ENCODE measurements around the gene PPM1F.

The PPM1F gene

GRCh38 chr22:21961886-21962654 lies 9.4 kb upstream of the PPM1F start:
- peaks cover 68% of the 10 kb centered on the region for H3K36me3 ChIP-seq
- H3K4me3 ChIP-seq (ENCODE audit: low read depth, low read length), result no peak overlapping the region
- no peak for DNase-seq
- no peak overlapping the region for H3K27ac ChIP-seq
- H3K9me3 ChIP-seq (ENCODE audit: severe bottlenecking), result no peaks in the 10 kb centered on the region
- H3K27me3 ChIP-seq (ENCODE audit: insufficient read depth, low read depth, severe bottlenecking), result no peaks in the 10 kb centered on the region
- TF ChIP-seq, protein P1, sequence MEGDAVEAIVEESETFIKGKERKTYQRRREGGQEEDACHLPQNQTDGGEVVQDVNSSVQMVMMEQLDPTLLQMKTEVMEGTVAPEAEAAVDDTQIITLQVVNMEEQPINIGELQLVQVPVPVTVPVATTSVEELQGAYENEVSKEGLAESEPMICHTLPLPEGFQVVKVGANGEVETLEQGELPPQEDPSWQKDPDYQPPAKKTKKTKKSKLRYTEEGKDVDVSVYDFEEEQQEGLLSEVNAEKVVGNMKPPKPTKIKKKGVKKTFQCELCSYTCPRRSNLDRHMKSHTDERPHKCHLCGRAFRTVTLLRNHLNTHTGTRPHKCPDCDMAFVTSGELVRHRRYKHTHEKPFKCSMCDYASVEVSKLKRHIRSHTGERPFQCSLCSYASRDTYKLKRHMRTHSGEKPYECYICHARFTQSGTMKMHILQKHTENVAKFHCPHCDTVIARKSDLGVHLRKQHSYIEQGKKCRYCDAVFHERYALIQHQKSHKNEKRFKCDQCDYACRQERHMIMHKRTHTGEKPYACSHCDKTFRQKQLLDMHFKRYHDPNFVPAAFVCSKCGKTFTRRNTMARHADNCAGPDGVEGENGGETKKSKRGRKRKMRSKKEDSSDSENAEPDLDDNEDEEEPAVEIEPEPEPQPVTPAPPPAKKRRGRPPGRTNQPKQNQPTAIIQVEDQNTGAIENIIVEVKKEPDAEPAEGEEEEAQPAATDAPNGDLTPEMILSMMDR (IDR thresholded peaks at IDR 0.05; ENCODE audit: low read depth, low read length), result no peak

- H3K27ac ChIP-seq, result no peak overlapping the region
- DNase-seq, result no peak
- H3K4me3 ChIP-seq (ENCODE audit: low read depth, low read length), result no peak overlapping the region
- TF ChIP-seq, protein P1 (IDR thresholded peaks at IDR 0.05; ENCODE audit: low read depth, low read length), result no peak
- H3K27me3 ChIP-seq (ENCODE audit: insufficient read depth, low read depth, severe bottlenecking), result no peaks in the 10 kb centered on the region
- H3K36me3 ChIP-seq, result peaks cover 60% of the 10 kb centered on the region
- no peaks in the 10 kb centered on the region for H3K9me3 ChIP-seq (ENCODE audit: severe bottlenecking)
These were observed 8.6 kb upstream of the PPM1F start for GRCh38 chr22:21961127-21961867.

- Histone ChIP-seq H3K9me3 (ENCODE audit: severe bottlenecking) (no peaks in the 10 kb centered on the region), H3K27me3 (ENCODE audit: insufficient read depth, low read depth, severe bottlenecking) (no peaks in the 10 kb centered on the region), H3K4me3 (ENCODE audit: low read depth, low read length) (no peak overlapping the region), H3K27ac (no peak overlapping the region), H3K36me3 (peaks cover 52% of the 10 kb centered on the region)
- TF ChIP-seq, protein P1 (IDR thresholded peaks at IDR 0.05; ENCODE audit: low read depth, low read length), result no peak
- no peak for DNase-seq
These were observed 7.8 kb upstream of the PPM1F start for GRCh38 chr22:21960200-21961126.

DNA sequence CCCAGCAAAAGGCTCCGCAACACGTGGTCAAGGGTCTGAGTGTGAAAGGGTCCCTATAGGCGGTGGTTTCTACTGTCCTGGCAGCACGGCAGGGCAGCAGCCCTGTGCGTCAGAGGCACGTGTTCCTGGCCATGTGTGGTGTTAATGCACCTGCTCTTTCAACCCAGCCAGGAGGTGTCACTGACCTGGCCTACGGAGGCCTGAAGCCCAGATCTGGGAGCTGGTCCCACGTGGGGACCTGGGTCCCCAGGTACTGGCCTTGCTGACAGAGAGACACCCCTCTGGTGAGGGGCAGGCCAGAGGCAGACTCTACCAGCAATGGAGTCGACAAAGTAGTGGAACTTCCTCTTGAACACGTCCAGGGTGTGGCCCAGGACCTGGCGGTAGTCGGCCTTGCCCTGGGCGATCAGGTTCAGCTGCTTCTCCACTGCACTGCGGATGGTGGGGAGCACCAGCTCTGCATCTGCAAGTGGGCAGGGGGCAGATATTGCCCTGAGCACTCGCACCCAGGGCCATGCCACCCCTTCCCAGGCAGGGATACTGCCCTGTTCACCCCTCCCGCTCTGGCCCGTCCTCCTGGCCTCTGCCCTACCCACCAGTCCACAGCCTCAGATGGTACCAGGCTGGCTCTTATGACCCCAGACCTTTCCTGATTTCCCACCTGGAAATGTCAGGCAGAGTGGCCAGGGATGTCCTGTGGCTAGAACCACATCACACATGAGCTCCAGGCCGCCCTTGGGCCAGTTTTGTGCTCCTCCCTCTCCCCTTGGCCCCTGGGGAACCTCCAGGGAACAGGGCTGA lies 6.8 kb upstream of the PPM1F start:
- H3K27ac ChIP-seq, result no peak overlapping the region
- no peaks in the 10 kb centered on the region for H3K9me3 ChIP-seq (ENCODE audit: severe bottlenecking)
- H3K4me3 ChIP-seq (ENCODE audit: low read depth, low read length), result no peak overlapping the region
- peaks cover 43% of the 10 kb centered on the region for H3K36me3 ChIP-seq
- H3K27me3 ChIP-seq (ENCODE audit: insufficient read depth, low read depth, severe bottlenecking), result no peaks in the 10 kb centered on the region
- TF ChIP-seq, protein P1 (IDR thresholded peaks at IDR 0.05; ENCODE audit: low read depth, low read length), result no peak
- no peak for DNase-seq

All from WERI-Rb-1 (cell line).